ENCODE results near the gene KMT2A.
"Not testable (repeated sequence)": the region's sequence is repeated elsewhere in the genome, so short reads cannot be mapped to it uniquely, and the experiment has no call there.

The KMT2A gene

GRCh38 chr11:118569670-118570069 lies 133.4 kb downstream of the KMT2A start:
- TF ChIP-seq CTCF (IDR thresholded peaks at IDR 0.05) = no peak
- H3K4me3 ChIP-seq (ENCODE audit: low read depth in 1 of 2, low read length in 1 of 2) = no peak overlapping the region
- no peaks in the 10 kb centered on the region for H3K9me3 ChIP-seq
- H3K4me1 ChIP-seq (ENCODE audit: control insufficient read depth in 1 of 2, insufficient read depth in 1 of 2, low read depth in 1 of 2, low read length in 1 of 2) = peaks cover 28 to 29% of the 10 kb centered on the region in 2 experiments
- no peak overlapping the region for H3K27ac ChIP-seq
- H3K27me3 ChIP-seq = no peaks in the 10 kb centered on the region
- no peaks in the 10 kb centered on the region for H3K36me3 ChIP-seq

- Histone ChIP-seq H3K9me3 (no peaks in the 10 kb centered on the region), H3K36me3 (no peaks in the 10 kb centered on the region), H3K4me1 (ENCODE audit: control insufficient read depth in 1 of 2, insufficient read depth in 1 of 2, low read depth in 1 of 2, low read length in 1 of 2) (peaks cover 21 to 25% of the 10 kb centered on the region in 2 experiments), H3K27ac (no peak overlapping the region), H3K4me3 (ENCODE audit: low read depth in 1 of 2, low read length in 1 of 2) (no peak overlapping the region), H3K27me3 (no peaks in the 10 kb centered on the region)
- TF ChIP-seq CTCF (IDR thresholded peaks at IDR 0.05) = no peak
Observed at GRCh38 chr11:118570787-118571186, 134.5 kb downstream of the KMT2A start.

- Histone ChIP-seq H3K4me1 (ENCODE audit: control insufficient read depth in 1 of 2, insufficient read depth in 1 of 2, low read depth in 1 of 2, low read length in 1 of 2) (peaks cover 21 to 25% of the 10 kb centered on the region in 2 experiments), H3K27ac (peak overlapping the region; percentile 89), H3K4me3 (ENCODE audit: low read depth in 1 of 2, low read length in 1 of 2) (peak overlapping the region; percentile 83 to 94)
- H3K27me3 ChIP-seq, H3K9me3 ChIP-seq, H3K36me3 ChIP-seq: not testable (repeated sequence)
Observed at GRCh38 chr11:118571701-118572060, 135.4 kb downstream of the KMT2A start.

GRCh38 chr11:118572061-118572980 lies 136.0 kb downstream of the KMT2A start, which contains the start of gene ARCN1:
Gene ARCN1, plus strand, starts transcription at chr11:118572409. Its CDS starts 139 bp downstream, at chr11:118572548.
- H3K9me3 ChIP-seq = no peaks in the 10 kb centered on the region
- peak within 1 kb of the TSS; percentile 83 to 94 for H3K4me3 ChIP-seq (ENCODE audit: low read depth in 1 of 2, low read length in 1 of 2)
- TF ChIP-seq CTCF (IDR thresholded peaks at IDR 0.05) = no peak
- peaks cover 2% of the 10 kb centered on the region for H3K36me3 ChIP-seq
- H3K27me3 ChIP-seq = no peaks in the 10 kb centered on the region
- H3K27ac ChIP-seq = peak within 1 kb of the TSS; percentile 89
- peaks cover 21 to 25% of the 10 kb centered on the region in 2 experiments for H3K4me1 ChIP-seq (ENCODE audit: control insufficient read depth in 1 of 2, insufficient read depth in 1 of 2, low read depth in 1 of 2, low read length in 1 of 2)

GRCh38 chr11:118572981-118573550 lies 136.8 kb downstream of the KMT2A start:
- TF ChIP-seq CTCF (IDR thresholded peaks at IDR 0.05) = no peak
- H3K27ac ChIP-seq = peak overlapping the region; percentile 89
- H3K36me3 ChIP-seq = peaks cover 5% of the 10 kb centered on the region
- no peaks in the 10 kb centered on the region for H3K27me3 ChIP-seq
- peak overlapping the region; percentile 83 to 94 for H3K4me3 ChIP-seq (ENCODE audit: low read depth in 1 of 2, low read length in 1 of 2)
- peaks cover 21 to 25% of the 10 kb centered on the region in 2 experiments for H3K4me1 ChIP-seq (ENCODE audit: control insufficient read depth in 1 of 2, insufficient read depth in 1 of 2, low read depth in 1 of 2, low read length in 1 of 2)
- no peaks in the 10 kb centered on the region for H3K9me3 ChIP-seq

- H3K4me3 ChIP-seq (ENCODE audit: low read depth in 1 of 2, low read length in 1 of 2) = no peak overlapping the region
- peaks cover 21 to 25% of the 10 kb centered on the region in 2 experiments for H3K4me1 ChIP-seq (ENCODE audit: control insufficient read depth in 1 of 2, insufficient read depth in 1 of 2, low read depth in 1 of 2, low read length in 1 of 2)
- TF ChIP-seq CTCF (IDR thresholded peaks at IDR 0.05) = no peak
- no peak overlapping the region for H3K27ac ChIP-seq
- no peaks in the 10 kb centered on the region for H3K27me3 ChIP-seq
- H3K36me3 ChIP-seq = peaks cover 5% of the 10 kb centered on the region
- H3K9me3 ChIP-seq = no peaks in the 10 kb centered on the region
Observed at GRCh38 chr11:118574636-118575035, 138.3 kb downstream of the KMT2A start.

Measured in neutrophil (primary cell).